GM21717 (cell line): ENCODE results near the gene GORASP1.

Source experiments
- ATAC-seq: cut with Tn5 transposase; IDR thresholded peaks from one replicate; pipeline ENCODE4 v1.9.1; 2021; ENCODE audit warnings: mild to moderate bottlenecking, moderate library complexity; ENCODE audit not compliant: unreplicated experiment

Gene GORASP1

DNA sequence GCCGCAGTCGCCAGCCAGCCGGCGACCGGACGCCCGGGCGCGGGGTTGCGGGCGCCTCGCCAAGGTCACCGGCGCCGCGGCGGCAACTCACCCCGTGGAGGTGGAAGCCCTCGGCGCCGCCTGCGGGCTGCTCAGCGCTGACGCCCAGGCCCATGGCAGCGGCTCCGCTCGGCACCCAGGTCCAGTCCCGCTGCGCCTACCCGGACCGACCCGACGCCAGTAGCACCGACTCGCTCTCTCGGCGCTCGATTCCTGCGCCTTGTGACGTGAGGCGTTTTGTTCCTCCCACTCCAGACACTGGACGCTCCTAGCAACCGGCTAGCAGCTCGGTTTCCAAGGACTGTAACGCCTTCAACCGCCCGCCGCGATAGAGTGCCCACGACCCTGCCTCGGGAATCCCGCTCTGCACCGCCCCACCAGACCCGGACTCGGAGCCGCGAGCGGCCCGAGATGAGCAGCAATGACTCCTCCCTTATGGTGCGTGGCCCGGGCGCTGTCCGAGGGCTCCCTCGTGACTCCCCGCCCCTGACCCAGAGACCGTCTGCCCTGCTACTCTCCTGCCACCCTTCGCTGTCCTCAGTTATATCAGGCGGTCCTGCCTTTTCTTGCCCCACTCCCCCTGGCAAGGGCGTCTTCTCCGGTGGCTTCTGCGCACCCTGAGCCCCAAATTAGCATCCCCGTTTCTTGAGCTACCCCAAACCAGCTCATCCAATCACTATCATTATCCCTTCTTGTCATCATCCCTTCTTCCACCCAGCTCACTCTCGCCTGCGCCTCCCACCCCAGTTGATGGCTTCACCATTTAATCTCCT lies at the start of gene GORASP1, which contains the start of gene TTC21A:
TSS of gene GORASP1 (minus strand) at position 240 of the 812 bp plus-strand sequence. CDS start at position 154, 86 bp downstream.
TSS of gene TTC21A (plus strand) at position 293 of the 812 bp plus-strand sequence. CDS start at position 451, 158 bp downstream.
- peak; percentile 52 for ATAC-seq

DNA sequence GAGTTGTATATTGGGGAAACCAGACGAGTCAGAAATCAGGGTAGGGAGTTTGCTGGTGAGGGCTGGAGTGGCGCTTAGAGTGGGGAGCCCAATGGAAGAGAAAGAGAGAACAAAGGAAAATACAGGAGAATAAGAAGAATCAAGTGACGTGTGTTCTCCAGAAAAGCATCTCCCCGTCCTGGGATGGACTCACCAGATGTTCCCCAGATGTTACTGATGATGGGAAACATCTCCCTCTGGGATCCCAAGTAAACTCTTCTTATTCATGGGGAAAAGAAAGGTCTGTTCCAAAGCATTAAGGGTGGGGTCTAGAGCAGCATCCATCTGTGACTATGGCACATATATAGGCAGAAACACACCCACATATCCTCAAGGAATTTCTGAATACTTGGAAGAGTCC lies 49.0 kb upstream of the GORASP1 start:
- ATAC-seq, result no peak

DNA sequence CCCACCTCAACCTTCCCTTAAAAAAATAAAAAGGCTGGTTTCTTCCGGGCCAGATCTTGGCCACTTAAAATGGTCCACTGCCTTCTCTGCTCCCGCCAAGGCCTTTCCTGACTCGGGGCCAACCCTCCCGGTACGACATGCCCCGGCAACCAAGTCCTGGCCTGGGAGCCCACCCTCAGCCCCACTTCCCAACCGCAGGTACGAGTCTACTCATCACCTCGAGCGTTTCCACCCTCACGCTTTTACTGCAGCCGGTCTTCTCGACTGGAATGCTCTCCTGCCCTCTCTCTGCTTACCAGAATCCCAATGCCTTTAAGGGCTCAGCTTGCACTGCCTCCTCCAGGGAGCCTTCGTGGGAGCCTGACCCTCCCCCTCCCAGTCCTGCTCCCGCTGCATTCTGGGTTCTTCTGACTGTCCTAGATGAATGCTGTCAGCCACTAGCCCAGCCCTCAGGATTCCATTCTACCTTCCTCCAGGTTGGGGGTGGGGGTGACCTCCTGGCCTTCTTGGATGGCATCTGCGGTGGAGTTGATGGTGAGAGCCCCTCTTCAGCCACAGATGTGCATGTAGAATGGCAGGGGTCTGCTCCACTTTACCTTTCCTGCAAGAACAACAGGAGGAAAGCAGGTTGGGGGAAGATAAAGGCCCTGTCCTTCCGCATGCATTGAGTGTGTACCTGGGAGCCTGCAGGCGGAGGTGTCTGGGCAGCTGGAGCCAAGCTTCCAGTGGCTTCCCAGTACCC lies 47.0 kb upstream of the GORASP1 start:
- no peak for ATAC-seq

DNA sequence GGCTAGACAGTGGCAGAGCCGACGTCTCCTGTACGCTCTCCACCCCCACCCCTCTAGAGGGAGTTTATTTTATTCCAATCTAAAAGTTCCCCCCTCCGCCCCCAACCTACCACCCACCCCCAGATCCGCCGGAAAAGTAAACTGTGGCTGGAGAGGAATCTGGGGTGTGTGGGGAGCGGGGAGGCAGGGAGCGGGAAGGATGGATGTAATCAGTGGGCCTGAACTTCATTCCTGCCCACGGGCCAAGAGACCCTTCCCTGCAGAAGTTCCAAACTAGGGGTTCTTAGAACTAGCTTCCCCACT lies 46.5 kb upstream of the GORASP1 start:
- ATAC-seq, result no peak

DNA sequence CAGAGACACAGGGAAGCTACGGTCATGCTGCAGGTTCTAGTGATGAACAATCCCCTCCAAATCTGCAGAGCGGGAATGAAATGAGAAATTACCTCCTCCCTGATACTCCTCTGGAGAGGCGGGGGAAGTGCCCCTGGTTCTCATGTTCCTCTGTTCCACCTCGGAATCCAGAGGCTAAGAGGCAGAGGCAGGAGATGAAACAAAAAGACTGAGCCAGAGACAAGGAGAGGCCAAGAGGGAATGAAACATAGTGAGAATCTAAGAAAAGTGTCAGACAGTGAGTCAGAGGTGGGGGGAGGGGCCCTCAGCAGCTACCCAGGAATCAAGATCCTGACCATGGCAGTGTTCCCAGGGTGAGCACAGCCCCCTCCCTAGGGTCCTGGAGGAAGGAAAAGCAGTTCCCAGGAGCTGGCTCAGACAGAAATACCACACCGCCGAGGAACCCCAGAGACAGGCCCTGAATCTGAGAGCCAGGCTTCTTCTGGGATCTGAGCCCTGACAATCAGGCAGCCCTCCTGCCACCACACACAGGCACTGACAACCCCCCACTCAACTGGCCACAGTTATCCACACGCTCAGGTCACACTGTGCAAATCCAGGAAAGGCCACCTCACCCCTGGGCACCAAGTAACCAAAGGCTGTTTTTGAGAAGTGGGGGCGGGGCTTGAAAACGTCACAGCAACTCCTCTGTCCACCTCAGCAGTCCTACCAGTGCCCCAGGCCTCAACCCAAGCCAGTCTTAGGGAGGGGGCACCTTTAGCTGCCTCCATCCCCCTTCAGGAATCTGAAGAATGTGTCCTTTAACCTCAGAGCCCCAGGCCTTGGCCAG lies 43.6 kb upstream of the GORASP1 start:
- no peak for ATAC-seq

DNA sequence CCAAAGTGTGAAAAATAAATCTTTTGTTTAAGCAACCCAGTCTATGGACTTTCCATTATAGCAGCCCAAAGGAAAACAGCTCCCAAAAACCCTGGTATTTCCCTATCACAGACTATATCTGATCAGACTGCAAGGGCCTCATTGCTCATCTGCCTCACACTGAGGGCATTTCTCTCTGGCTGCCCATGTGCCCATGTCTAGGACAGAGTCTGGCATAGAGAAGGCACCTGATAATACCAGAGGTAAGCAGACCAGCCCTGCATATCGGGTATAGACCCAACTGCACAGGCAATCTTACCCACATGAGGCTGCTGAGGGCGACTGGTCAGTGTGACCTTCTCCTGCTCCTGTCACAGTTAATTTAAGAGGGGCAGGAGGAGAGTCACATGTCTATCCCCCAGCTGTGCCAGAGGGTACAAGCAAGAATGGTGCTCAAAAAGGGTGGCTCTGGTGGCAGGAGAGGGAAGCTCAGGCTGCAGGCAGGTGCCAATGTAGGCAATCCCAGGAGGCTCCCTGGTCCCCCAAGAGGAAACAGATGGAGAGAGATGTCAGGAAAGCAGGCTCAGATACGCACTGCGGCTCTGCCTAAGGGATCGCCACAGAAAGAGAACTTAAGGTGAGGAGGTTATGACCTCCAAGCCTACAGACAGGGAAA lies 42.8 kb upstream of the GORASP1 start:
- no peak for ATAC-seq

DNA sequence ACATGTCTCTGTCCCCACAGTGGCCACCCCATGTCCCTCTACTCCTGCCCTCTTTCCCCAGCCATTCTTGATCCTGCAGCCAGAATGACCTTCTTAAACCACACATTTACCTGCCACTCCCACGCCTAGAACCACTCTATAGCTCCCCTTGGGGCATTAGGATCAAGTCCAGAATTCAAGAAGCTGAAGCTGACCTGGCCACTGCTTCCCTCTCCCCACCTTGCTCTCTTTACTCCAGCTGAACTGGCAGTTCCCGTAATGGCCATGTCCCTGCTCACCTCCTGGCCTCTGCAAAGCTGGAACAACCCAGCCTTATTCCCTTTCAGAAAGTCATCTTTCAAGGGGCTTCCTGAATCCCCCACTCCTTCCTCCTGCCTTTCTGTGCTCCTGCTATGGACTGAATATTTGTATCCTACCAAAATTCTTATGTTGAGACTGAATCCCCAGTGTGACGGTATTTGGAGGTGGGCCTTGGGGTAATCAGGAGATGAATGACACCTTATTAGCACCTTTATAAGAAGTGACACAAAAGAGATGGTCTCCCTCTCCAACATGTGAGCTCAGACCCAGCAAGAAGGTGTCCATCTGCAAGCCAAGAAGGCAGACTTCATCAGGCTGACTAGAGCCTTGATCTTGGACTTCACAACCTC lies 42.2 kb upstream of the GORASP1 start:
- ATAC-seq, result no peak

DNA sequence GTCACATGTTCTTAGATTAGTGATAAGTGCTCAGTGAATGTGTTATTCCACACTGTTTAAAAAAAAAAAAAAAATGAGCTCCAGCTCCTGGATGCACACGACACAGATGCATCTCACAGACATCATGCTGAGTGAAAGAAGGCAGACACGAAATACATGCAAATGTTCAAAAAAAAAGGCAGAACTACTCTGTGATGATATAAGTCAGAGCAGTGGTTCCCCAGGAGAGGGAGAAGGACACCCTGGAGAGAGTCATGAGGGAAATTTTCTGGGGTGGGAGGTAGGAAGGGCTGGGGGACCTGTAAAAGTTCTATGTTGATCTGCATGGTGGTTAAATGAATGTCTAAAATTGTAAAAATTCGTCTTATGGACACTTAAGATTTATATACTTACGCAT lies 41.6 kb upstream of the GORASP1 start:
- no peak for ATAC-seq

DNA sequence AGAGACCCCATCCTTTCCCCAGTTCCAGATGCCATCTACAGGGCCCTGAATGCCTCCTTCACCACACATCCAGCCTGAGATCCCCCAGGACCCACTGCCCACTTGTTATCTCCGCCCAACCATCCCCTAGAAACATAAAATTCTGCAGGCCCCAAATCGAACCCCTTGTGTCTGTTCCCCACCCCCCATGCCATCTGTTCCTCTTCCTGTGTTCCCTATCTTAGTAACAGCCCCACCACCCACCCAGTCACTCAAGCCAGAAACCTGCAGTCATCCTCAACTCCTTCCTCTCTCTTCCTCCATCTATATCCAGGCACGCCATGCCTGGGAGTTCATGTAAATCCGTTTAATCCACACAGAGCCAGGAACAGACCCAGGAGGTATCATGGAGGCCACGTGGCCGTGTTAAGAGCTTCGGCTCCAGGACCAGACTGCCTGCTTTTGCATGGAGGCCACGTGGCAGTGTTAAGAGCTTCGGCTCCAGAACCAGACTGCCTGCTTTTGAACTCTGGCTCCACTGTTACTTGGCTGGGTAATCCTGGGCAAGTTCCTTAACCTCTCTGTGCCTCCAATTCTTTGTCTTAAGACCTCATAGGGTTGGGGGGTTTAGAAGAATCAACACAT lies 41.1 kb upstream of the GORASP1 start:
- no peak for ATAC-seq

DNA sequence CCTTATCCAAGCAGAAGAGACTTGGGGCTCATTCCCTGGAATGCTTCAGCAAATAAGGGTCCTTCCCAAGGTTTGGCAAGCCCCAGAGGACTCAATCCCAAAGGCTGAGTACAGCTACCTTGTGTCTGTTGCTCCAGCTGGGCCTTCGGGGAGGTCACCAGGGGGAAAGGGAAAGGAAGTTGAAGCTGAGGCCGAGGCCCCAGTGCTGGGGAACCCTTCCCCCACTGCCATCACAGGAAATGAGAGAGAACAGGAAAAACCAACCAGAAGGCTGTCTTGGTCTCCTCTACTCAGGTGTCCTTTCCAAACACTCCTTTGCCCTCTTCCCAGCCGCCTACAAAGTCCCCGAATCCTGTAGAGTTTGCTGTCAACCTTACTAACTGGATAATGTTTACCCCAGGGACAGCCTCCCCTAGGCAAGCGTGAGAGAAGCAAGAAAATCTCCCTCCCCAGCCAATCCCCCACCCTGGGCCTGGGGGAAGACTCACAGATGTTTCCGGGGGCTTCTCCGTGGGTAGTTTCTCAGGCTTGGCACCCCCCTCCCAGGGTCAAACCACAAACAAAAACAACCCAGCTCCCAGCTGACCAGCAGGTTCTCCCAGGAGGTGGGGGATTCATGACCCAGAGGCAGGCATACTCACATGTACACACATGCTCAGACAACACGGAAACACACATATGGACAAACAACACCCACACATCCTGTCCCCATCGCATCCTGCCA lies 40.4 kb upstream of the GORASP1 start:
- ATAC-seq, result peak; percentile 30

DNA sequence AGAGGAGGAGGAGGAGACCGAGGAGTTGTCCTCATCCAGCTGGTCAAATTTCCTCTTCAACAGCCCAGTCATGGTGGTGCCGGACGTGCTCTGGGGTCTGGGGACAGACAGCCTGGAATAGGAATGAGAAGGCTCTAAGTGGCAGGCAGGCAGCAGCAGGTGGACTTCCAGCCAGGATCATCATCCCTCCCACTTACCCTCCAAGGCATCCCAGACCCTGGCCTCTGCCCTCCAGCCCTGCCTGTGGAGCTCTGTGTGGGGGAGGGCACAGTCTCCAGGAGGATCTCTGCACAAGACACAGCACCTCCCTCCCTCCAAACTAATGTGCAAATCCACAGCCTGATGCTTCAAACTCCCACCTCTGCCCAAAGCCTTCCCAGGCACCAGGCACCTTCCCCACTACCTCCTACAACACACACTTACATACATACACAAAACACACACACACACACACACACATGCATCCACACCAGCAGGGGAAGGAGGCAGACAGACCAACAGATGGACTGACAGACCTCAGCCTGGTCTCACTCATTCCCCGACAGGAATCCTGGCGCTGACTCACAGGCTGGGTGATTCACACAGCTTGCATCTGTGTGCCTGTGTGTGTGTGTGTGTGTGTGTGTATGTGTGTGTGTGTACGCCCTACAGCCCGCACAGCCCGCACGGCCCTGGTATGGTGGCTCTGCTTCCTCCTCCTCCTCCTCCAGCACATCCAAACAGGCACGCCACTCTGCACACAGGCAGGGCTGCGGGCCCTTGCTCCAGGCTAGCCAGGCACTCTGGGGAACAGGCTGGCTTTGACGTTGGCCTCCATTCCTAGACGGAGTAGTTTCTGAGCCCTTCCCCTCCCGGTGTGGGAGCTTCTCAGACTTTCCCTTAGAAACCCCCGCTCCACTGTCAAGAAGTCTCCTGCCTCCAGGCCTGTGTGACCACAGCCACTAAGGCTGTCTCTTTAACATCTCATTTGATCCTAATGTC lies 39.5 kb upstream of the GORASP1 start:
- peak; percentile 26 for ATAC-seq

DNA sequence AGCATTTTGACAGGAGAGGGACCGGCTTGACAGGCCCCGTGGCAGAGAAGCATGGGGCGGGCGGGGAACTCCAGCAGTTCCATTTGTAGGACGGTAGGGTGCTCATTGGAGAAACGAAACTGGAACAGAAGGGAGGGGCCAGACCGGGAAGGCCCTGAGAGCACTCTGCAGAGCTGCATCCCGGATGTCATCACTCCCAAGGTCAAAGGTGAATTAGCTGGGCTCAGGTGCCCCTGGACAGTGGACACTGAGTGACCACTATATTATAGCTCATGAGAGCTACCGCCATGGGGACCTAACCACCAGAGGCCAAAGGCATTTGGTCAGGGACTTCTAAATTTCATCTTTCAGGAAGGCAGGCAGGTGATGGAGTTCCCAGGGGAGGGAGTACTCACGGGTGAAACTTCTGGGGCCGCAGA lies 38.7 kb upstream of the GORASP1 start:
- ATAC-seq, result no peak

DNA sequence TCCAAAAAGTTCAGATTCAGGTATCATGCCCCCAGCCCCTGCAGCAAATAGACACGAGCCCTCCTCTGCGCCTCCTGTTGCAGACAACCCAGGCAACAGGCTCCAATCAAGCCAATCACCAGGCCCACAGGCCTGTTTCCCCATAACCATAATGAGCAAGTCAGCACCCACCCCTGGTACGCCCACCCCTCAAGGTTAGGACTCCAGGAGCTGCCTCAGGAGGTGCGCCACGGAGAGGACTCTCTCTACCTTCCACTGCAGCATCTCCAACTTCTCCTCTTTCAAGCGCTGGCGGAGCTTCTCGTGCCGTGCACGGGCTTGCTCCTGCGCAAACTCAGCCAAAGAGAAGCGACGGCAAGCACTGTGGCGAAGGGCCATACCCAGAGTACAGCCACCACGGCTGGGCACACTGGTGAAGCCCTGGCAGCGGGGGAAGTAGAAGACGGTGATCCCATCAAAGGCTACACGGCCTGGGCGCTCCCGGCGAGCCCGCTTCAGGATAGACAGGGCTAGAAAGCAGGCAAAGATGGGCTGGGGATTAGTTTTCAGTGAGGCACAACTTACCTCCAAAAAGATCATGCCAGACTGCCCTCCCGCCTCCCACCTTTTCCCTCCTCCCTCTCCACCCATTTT lies 37.4 kb upstream of the GORASP1 start:
- no peak for ATAC-seq

DNA sequence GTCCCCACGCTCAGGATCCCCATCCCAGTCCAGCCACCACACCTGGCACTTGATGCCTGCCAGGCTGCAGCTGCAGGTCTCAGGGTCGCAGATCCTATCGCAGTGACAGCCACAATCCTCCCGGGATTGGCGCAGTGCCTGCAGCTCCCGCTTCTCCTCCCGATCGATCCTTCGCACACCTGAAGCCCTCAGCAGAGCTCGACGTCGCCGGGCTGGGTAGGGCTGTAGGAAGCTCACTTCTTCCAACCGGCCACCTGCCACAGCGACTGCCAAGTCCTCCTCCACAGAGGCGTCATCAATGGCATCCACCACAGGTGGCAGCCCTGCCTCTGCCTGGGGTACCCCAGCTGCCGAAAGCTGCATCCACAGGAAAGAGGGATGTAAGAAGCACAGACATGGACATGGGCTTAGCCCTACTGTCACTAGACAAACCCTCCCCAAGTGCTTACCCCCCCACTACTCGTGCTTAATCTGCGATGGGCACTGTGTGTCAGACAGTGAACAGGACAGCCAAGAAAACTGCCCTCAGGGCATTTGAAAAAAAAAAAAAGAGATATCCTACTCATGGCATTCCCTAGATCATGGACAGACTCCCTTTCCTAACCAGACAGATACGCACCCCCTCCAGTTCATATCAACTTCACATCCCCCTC lies 36.8 kb upstream of the GORASP1 start:
- ATAC-seq, result no peak

DNA sequence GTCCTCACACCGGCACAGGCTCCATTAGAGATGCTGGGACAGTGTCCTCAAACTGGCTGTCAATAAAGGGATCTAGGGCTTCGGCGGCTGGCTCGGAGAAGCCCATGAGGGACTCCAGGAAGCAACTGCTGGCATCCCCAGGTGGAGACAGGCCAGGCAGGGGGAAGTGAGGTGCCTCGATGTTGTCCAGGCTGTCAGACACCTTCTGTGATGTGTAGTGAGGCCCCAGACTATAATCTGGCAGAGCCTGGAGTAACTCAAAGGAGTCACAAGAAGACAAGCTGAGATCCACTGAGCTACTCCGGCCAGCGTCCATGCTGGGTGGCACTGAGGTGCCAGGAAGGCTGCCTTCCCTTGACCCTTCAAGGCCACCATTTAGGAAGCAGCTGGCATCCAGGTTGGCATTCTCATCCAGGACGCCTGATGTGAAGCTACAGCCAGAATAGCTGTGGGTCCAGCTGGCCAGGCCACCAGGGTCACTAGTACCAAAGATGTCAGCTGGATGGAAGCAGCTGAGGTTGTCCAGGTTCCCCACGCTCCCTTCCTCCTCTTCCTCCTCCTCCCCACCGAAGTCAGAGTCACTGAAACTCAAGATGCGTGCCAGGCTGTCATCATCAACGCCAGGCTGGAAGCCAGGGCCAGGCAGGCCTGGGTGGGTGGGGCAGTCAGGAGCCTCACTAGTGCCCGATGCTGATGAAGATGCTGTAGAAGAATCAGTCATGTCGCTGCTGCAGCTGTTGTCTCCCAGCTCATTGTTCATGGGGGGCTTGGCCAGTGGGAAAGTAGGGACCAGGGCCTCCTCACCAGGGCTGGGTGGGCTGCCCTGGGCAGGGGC lies 35.8 kb upstream of the GORASP1 start:
- no peak for ATAC-seq

DNA sequence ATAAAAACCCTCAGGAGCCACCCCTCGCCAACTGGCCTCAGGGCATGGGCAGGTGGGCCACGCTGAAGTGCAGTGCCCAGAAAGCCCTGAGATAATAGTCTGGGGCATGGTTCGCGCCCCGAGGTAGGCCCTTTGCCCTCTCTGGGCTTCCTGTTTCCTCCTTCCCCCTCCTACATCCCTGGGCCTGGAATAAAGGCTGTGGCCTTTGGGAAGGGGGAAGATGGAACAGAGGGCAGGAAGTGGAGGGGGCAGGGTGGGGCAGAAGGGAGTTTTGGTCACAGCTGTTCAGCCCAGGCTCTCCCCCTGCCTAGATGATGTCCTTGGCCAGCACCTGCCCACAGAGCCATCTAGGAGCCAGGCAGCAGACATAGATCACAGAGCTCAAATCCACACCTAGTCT lies 34.6 kb upstream of the GORASP1 start:
- no peak for ATAC-seq
